ENCODE results near the gene NUP43.
"Not testable (repeated sequence)": the region's sequence is repeated elsewhere in the genome, so short reads cannot be mapped to it uniquely, and the experiment has no call there.

Gene NUP43

DNA sequence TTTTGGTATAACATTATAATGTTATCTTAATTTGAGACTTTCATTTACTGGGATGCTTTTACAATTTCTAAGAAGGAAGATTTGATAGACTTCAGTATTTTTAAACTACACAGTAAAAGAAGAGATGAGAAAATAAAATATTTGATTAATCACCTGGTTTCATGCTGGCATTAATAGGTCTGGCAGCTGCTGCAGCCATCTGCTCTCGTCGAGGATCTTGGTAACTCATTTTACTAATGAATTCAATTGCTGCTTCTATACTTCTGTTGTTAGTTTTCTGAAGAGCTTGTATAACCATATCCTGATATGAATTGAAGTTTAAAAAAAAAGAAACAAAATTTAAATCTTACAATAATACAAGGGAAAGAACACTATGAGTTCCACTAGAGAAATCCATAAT, 51.4 kb downstream of the NUP43 start:
- Histone ChIP-seq H3K4me1 (ENCODE audit: control insufficient read depth, insufficient read depth, low read length, poor library complexity, severe bottlenecking) (no peaks in the 10 kb centered on the region), H3K9me3 (ENCODE audit: control insufficient read depth, low read length) (no peaks in the 10 kb centered on the region), H3K27ac (ENCODE audit: low read depth, low read length, severe bottlenecking) (no peak overlapping the region), H3K4me3 (ENCODE audit: extremely low read depth, insufficient read depth, low read length, poor library complexity, severe bottlenecking) (no peak overlapping the region), H3K36me3 (ENCODE audit: control insufficient read depth, insufficient read depth, low read length) (peaks cover 81% of the 10 kb centered on the region)
- WGBS, 2 experiments (ENCODE audit: insufficient coverage in 2 of 2), result no CpG with 5 or more reads among the region's 2 CpGs

GRCh38 chr6:149691201-149691600, 55.1 kb downstream of the NUP43 start:
- Histone ChIP-seq H3K4me1 (ENCODE audit: control insufficient read depth, insufficient read depth, low read length, poor library complexity, severe bottlenecking) (no peaks in the 10 kb centered on the region), H3K9me3 (ENCODE audit: control insufficient read depth, low read length) (no peaks in the 10 kb centered on the region), H3K36me3 (ENCODE audit: control insufficient read depth, insufficient read depth, low read length) (peaks cover 73% of the 10 kb centered on the region), H3K27ac (ENCODE audit: low read depth, low read length, severe bottlenecking) (no peak overlapping the region), H3K4me3 (ENCODE audit: extremely low read depth, insufficient read depth, low read length, poor library complexity, severe bottlenecking) (no peak overlapping the region)
- WGBS, 2 experiments (ENCODE audit: insufficient coverage in 2 of 2), result 86 to 100% methylated on average over 2 of the region's 2 CpGs

DNA sequence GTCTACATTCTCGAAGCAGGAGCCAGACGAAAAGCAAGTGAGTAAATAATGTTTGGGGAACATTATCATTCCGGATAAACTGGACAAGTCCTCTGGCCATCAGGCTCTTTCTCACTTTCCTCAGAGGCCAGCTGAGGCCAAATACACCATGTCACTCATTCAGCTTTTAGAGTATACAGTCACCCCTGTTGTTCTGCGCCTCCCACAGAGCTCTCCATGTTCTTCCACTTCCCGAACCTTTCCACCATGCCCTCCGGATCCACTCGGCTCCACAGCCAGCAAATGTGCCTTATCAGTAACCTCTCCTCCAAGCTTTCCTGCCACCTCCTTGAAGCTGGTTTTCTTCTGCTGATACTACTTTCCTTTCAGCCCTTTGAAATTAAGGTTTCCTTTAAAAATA, 60.1 kb downstream of the NUP43 start:
- Histone ChIP-seq H3K9me3 (ENCODE audit: control insufficient read depth, low read length) (no peaks in the 10 kb centered on the region), H3K4me1 (ENCODE audit: control insufficient read depth, insufficient read depth, low read length, poor library complexity, severe bottlenecking) (no peaks in the 10 kb centered on the region), H3K36me3 (ENCODE audit: control insufficient read depth, insufficient read depth, low read length) (peaks cover 47% of the 10 kb centered on the region), H3K27ac (ENCODE audit: low read depth, low read length, severe bottlenecking) (no peak overlapping the region), H3K4me3 (ENCODE audit: extremely low read depth, insufficient read depth, low read length, poor library complexity, severe bottlenecking) (no peak overlapping the region)
- 90 to 94% methylated on average over 5 to 6 of the region's 7 CpGs for WGBS, 2 experiments (ENCODE audit: insufficient coverage in 2 of 2)

DNA sequence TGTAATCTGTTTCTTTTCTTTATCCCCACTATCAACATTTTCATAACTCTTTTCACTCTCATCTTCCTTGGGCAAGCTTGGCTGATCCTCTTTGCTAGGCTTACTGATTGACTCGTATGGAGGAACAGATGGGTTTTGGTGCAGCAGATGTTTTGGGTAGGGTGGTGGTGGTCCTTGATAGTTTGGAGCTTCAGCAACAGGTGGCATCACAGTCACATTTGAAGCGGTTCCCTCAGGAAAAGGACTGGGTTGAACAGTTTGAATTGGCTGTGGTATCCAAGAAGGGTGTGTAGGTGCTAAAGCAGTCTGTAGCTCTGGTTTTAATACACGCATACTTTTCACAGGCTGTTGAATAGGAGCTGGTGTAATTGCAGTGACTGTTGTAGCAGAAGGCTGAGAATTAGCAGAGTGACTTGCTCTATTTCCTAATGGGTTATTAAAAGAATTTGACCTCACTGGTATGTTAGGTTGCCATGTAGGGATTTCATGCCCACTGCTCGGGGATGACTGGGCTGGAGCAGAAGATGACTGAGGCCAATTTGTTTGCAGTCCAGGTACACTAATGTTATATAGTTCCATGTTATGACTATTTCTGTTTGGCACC, 63.0 kb downstream of the NUP43 start:
- 92 to 96% methylated on average over 2 to 3 of the region's 4 CpGs for WGBS, 2 experiments (ENCODE audit: insufficient coverage in 2 of 2)
- H3K9me3 ChIP-seq (ENCODE audit: control insufficient read depth, low read length), result no peaks in the 10 kb centered on the region
- peaks cover 37% of the 10 kb centered on the region for H3K36me3 ChIP-seq (ENCODE audit: control insufficient read depth, insufficient read depth, low read length)
- no peak overlapping the region for H3K27ac ChIP-seq (ENCODE audit: low read depth, low read length, severe bottlenecking)
- H3K4me3 ChIP-seq (ENCODE audit: extremely low read depth, insufficient read depth, low read length, poor library complexity, severe bottlenecking), result no peak overlapping the region
- H3K4me1 ChIP-seq (ENCODE audit: control insufficient read depth, insufficient read depth, low read length, poor library complexity, severe bottlenecking), result no peaks in the 10 kb centered on the region

DNA sequence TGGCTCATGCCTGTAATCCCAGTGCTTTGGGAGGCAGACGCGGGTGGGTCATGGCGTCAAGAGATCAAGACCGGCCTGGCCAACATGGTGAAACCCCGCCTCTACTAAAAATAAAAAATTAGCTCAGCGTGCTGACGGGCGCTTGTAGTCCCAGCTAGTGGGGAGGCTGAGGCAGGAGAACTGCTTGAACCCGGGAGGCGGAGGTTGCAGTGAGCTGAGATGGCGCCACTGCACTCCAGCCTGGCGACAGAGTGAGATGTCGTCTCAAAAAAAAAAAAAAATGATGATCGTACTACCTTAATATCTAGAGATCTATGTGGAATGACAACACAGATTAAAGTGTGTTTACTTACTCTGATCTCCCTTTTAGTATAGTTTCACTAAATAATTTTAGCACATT, 64.5 kb downstream of the NUP43 start:
- not testable (repeated sequence) for H3K4me3 ChIP-seq (ENCODE audit: extremely low read depth, insufficient read depth, low read length, poor library complexity, severe bottlenecking); H3K27ac ChIP-seq (ENCODE audit: low read depth, low read length, severe bottlenecking); H3K4me1 ChIP-seq (ENCODE audit: control insufficient read depth, insufficient read depth, low read length, poor library complexity, severe bottlenecking); H3K9me3 ChIP-seq (ENCODE audit: control insufficient read depth, low read length)
- WGBS, 2 experiments (ENCODE audit: insufficient coverage in 2 of 2), result 98 to 99% methylated on average over 10 to 11 of the region's 14 CpGs
- H3K36me3 ChIP-seq (ENCODE audit: control insufficient read depth, insufficient read depth, low read length), result peaks cover 43% of the 10 kb centered on the region

DNA sequence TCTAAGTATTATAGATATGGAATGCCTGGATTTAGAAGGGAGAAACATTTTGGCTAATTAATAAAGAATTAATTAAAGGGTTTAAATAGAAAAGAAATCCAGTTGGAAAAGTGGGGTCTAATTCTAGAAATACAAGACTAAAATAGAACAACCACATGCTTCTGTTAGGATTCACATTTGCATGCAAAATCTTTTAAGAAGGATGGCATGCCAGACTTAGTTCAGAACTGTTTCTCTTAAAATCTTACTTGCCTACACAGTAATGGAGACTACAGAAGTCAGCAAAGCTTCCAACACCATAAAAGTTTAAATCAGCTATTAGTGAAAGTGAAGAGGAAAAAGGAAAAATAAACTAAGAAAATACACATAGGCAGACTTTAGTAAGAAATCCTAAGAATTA, 65.1 kb downstream of the NUP43 start:
- H3K4me3 ChIP-seq (ENCODE audit: extremely low read depth, insufficient read depth, low read length, poor library complexity, severe bottlenecking), result no peak overlapping the region
- no peaks in the 10 kb centered on the region for H3K4me1 ChIP-seq (ENCODE audit: control insufficient read depth, insufficient read depth, low read length, poor library complexity, severe bottlenecking)
- no peaks in the 10 kb centered on the region for H3K9me3 ChIP-seq (ENCODE audit: control insufficient read depth, low read length)
- H3K36me3 ChIP-seq (ENCODE audit: control insufficient read depth, insufficient read depth, low read length), result peaks cover 50% of the 10 kb centered on the region
- H3K27ac ChIP-seq (ENCODE audit: low read depth, low read length, severe bottlenecking), result no peak overlapping the region

GRCh38 chr6:149680503-149680902, 65.8 kb downstream of the NUP43 start:
- Histone ChIP-seq H3K27ac (ENCODE audit: low read depth, low read length, severe bottlenecking) (no peak overlapping the region), H3K9me3 (ENCODE audit: control insufficient read depth, low read length) (no peaks in the 10 kb centered on the region), H3K4me3 (ENCODE audit: extremely low read depth, insufficient read depth, low read length, poor library complexity, severe bottlenecking) (no peak overlapping the region), H3K4me1 (ENCODE audit: control insufficient read depth, insufficient read depth, low read length, poor library complexity, severe bottlenecking) (no peaks in the 10 kb centered on the region), H3K36me3 (ENCODE audit: control insufficient read depth, insufficient read depth, low read length) (peaks cover 57% of the 10 kb centered on the region)
- WGBS, 2 experiments (ENCODE audit: insufficient coverage in 2 of 2), result no CpG with 5 or more reads among the region's 1 CpG
